Colonic mucosa (tissue), 4 donors: ENCODE measurements around the gene SUGP1. TPM values are rescaled to one million over a fixed set of nuclear protein-coding genes. Genes with fewer than 3 reads are reported as not detected.

Experiments used
- DNase-seq: peaks from one replicate; pipeline ENCODE4 v3.0.0-alpha.2; 2020
- H3K27ac ChIP-seq: fragments of 200-600 bp; one replicate; pipeline ENCODE4 v1.8.0; 2021
- H3K27me3 ChIP-seq: fragments of 200-600 bp; one replicate; pipeline ENCODE4 v1.8.0; 2021
- H3K36me3 ChIP-seq: fragments of 200-600 bp; one replicate; pipeline ENCODE4 v1.8.0; 2021
- H3K4me1 ChIP-seq: fragments of 200-600 bp; one replicate; pipeline ENCODE4 v1.8.0; 2021; ENCODE audit warnings: mild to moderate bottlenecking
- H3K4me3 ChIP-seq: fragments of 200-600 bp; one replicate; pipeline ENCODE4 v1.8.0; 2021
- H3K9ac ChIP-seq, 2 donors: one replicate each; pipeline ENCODE4 v1.7.0; 2013; ENCODE audit warnings: control low read depth in 2 of 2, low read depth in 2 of 2, low read length in 2 of 2
- H3K9me3 ChIP-seq: fragments of 200-600 bp; one replicate; pipeline ENCODE4 v1.8.0; 2021
- CTCF ChIP-seq: fragments of 200-600 bp; IDR thresholded peaks from one replicate; pipeline ENCODE4 v1.8.0; 2022; ENCODE audit warnings: antibody characterized with exemption, mild to moderate bottlenecking
- intact Hi-C: fragments of 100-400 bp; cut with DNase I; formaldehyde crosslinking; loops from one replicate; pipeline ENCODE4 v1.14.1; 2022
- total RNA-seq, 2 donors: library from RNA; stranded (reverse); fragmentation: NEBNext Ultra II Directional in 1 of 2; extraction: Animal tissue kit (Norgen Biotek cat#: 25700) in 1 of 2; gene quantifications; one replicate each; pipeline ENCODE4 v1.2.1, GENCODE V29; 2021
- donor health status: healthy.
- donor health status: DM: no; HTN: no; CAD: no.
- donor health status: DM: no; HTN: no; CAD: no.

Gene SUGP1
- total RNA-seq, 2 donors from 2014 or later: 33.2 to 54.7 TPM

GRCh38 chr19:19300613-19301012 is 19.7 kb downstream of the SUGP1 start:
- no peaks in the 10 kb centered on the region for H3K9me3 ChIP-seq
- no peak overlapping the region for H3K4me3 ChIP-seq
- no peaks in the 10 kb centered on the region for H3K27me3 ChIP-seq
- H3K27ac ChIP-seq: no peak overlapping the region
- H3K4me1 ChIP-seq: no peaks in the 10 kb centered on the region
- intact Hi-C loops: no loop called here
- peaks cover 6% of the 10 kb centered on the region for H3K36me3 ChIP-seq
- H3K9ac ChIP-seq: no peak overlapping the region
- no peak for TF ChIP-seq CTCF
- DNase-seq: no peak

- DNase-seq: no peak
- Histone ChIP-seq H3K27me3 (no peaks in the 10 kb centered on the region), H3K4me3 (no peak overlapping the region), H3K27ac (no peak overlapping the region), H3K9ac (no peak overlapping the region), H3K4me1 (no peaks in the 10 kb centered on the region), H3K9me3 (no peaks in the 10 kb centered on the region), H3K36me3 (peaks cover 3% of the 10 kb centered on the region)
- intact Hi-C loops: no loop called here
- TF ChIP-seq CTCF: no peak
Measured at GRCh38 chr19:19297759-19298158, 22.6 kb downstream of the SUGP1 start.

- Histone ChIP-seq H3K36me3 (peaks cover 3% of the 10 kb centered on the region), H3K9me3 (no peaks in the 10 kb centered on the region), H3K27me3 (no peaks in the 10 kb centered on the region), H3K27ac (no peak overlapping the region), H3K9ac (no peak overlapping the region), H3K4me3 (no peak overlapping the region), H3K4me1 (no peaks in the 10 kb centered on the region)
- no peak for TF ChIP-seq CTCF
- DNase-seq: no peak
- intact Hi-C loops: no loop called here
Measured at GRCh38 chr19:19296953-19297689, 23.2 kb downstream of the SUGP1 start.

- H3K36me3 ChIP-seq: no peaks in the 10 kb centered on the region
- H3K27me3 ChIP-seq: no peaks in the 10 kb centered on the region
Measured at GRCh38 chr19:19294914-19295313, 25.4 kb downstream of the SUGP1 start.

GRCh38 chr19:19292607-19293006 is 27.7 kb downstream of the SUGP1 start:
- Histone ChIP-seq H3K4me1 (no peaks in the 10 kb centered on the region), H3K27ac (no peak overlapping the region), H3K4me3 (no peak overlapping the region), H3K9ac (no peak overlapping the region), H3K27me3 (no peaks in the 10 kb centered on the region), H3K9me3 (no peaks in the 10 kb centered on the region), H3K36me3 (no peaks in the 10 kb centered on the region)
- intact Hi-C loops: no loop called here
- no peak for TF ChIP-seq CTCF
- no peak for DNase-seq

More at GRCh38 chr19:19294914-19295313, 25.4 kb downstream of the SUGP1 start:
- Histone ChIP-seq H3K27ac (no peak overlapping the region), H3K9me3 (no peaks in the 10 kb centered on the region), H3K9ac (no peak overlapping the region), H3K4me3 (no peak overlapping the region), H3K4me1 (no peaks in the 10 kb centered on the region)
- intact Hi-C loops: no loop called here
- TF ChIP-seq CTCF: no peak
- DNase-seq: no peak
